Liver (tissue), 9 donors: ENCODE data around the gene FGFBP2. TPM values are rescaled to one million over a fixed set of nuclear protein-coding genes. Genes with fewer than 3 reads are reported as not detected.

Experiments
- DNase-seq: peaks from one replicate; pipeline ENCODE4 v3.0.0-alpha.2; 2017; ENCODE audit warnings: low spot score
- H3K27ac ChIP-seq, 2 donors: one replicate each; pipeline ENCODE4 v1.7.0; 2013; ENCODE audit warnings: inconsistent platforms in 2 of 2, low read length in 2 of 2, control low read depth in 1 of 2, low read depth in 1 of 2, mild to moderate bottlenecking in 1 of 2
- H3K27me3 ChIP-seq, 4 donors: one replicate each; pipeline versions ENCODE4 v1.6.1 to v1.7.0; 2013; ENCODE audit warnings: low read length in 3 of 4, inconsistent platforms in 1 of 4, mild to moderate bottlenecking in 1 of 4, moderate library complexity in 1 of 4; ENCODE audit not compliant: control insufficient read depth in 4 of 4, insufficient read depth in 4 of 4
- H3K36me3 ChIP-seq, 4 donors: one replicate each; pipeline versions ENCODE4 v1.6.1 to v1.7.0; 2013; ENCODE audit warnings: low read length in 3 of 4, mild to moderate bottlenecking in 3 of 4, low read depth in 1 of 4, moderate library complexity in 1 of 4; ENCODE audit not compliant: control insufficient read depth in 4 of 4, insufficient read depth in 3 of 4
- H3K4me1 ChIP-seq, 4 donors: one replicate each; pipeline versions ENCODE4 v1.6.1 to v1.7.0; 2013; ENCODE audit warnings: low read length in 3 of 4, mild to moderate bottlenecking in 3 of 4, moderate library complexity in 1 of 4; ENCODE audit not compliant: control insufficient read depth in 4 of 4, insufficient read depth in 4 of 4
- H3K4me3 ChIP-seq, 3 donors: one replicate each; pipeline versions ENCODE4 v1.6.1 to v1.7.0; 2013; ENCODE audit warnings: low read length in 3 of 3, control low read depth in 1 of 3, low read depth in 1 of 3, mild to moderate bottlenecking in 1 of 3
- H3K9ac ChIP-seq, 2 donors: one replicate each; pipeline ENCODE4 v1.7.0; 2013; ENCODE audit warnings: low read length in 2 of 2, mild to moderate bottlenecking in 2 of 2, moderate library complexity in 2 of 2, control low read depth in 1 of 2, low read depth in 1 of 2
- H3K9me3 ChIP-seq, 4 donors: one replicate each; pipeline versions ENCODE4 v1.6.1 to v1.7.0; 2013; ENCODE audit warnings: low read length in 3 of 4; ENCODE audit not compliant: control insufficient read depth in 4 of 4
- EGR1 ChIP-seq, 2 donors: IDR thresholded peaks; 2 replicates each; pipeline ENCODE4 v1.6.1; 2016 to 2018; ENCODE audit warnings: antibody characterized with exemption in 2 of 2, low read depth in 2 of 2
- FOXA1 ChIP-seq: IDR thresholded peaks from 2 replicates; pipeline ENCODE4 v1.6.1; 2016; ENCODE audit warnings: antibody characterized with exemption
- FOXA2 ChIP-seq: IDR thresholded peaks from 2 replicates; pipeline ENCODE4 v1.6.1; 2016; ENCODE audit warnings: antibody characterized with exemption
- HNF4A ChIP-seq, 2 donors: conservative IDR thresholded peaks; 2 replicates each; pipeline ENCODE4 v1.6.1; 2016; ENCODE audit warnings: antibody characterized with exemption in 2 of 2, mild to moderate bottlenecking in 2 of 2
- HNF4G ChIP-seq: IDR thresholded peaks from 2 replicates; pipeline ENCODE4 v1.6.1; 2016; ENCODE audit warnings: antibody characterized with exemption
- JUND ChIP-seq, 2 donors: IDR thresholded peaks; 2 replicates each; pipeline ENCODE4 v1.6.1; 2016; ENCODE audit warnings: antibody characterized with exemption in 2 of 2
- NR2F2 ChIP-seq: IDR thresholded peaks from 2 replicates; pipeline ENCODE4 v1.6.1; 2016; ENCODE audit warnings: antibody characterized with exemption
- RAD21 ChIP-seq, 2 donors: IDR thresholded peaks; 2 replicates each; pipeline ENCODE4 v1.6.1; 2016; ENCODE audit warnings: antibody characterized with exemption in 2 of 2, mild to moderate bottlenecking in 2 of 2
- REST ChIP-seq: IDR thresholded peaks from 2 replicates; pipeline ENCODE4 v1.6.1; 2016; ENCODE audit warnings: antibody characterized with exemption, mild to moderate bottlenecking
- RXRA ChIP-seq, 2 donors: IDR thresholded peaks; 2 replicates each; pipeline ENCODE4 v1.6.1; 2017 to 2018; ENCODE audit warnings: antibody characterized with exemption in 2 of 2, mild to moderate bottlenecking in 1 of 2
- SP1 ChIP-seq: IDR thresholded peaks from 2 replicates; pipeline ENCODE4 v1.6.1; 2018; ENCODE audit warnings: antibody characterized with exemption, mild to moderate bottlenecking
- TAF1 ChIP-seq: conservative IDR thresholded peaks from 2 replicates; pipeline ENCODE4 v1.6.1; 2016; ENCODE audit warnings: antibody characterized with exemption, mild to moderate bottlenecking
- YY1 ChIP-seq: IDR thresholded peaks from 2 replicates; pipeline ENCODE4 v1.6.1; 2016; ENCODE audit warnings: antibody characterized with exemption, mild to moderate bottlenecking
- ZBTB33 ChIP-seq: IDR thresholded peaks from 2 replicates; pipeline ENCODE4 v1.6.1; 2016; ENCODE audit warnings: antibody characterized with exemption
- WGBS: extraction: QIAGEN DNeasy Blood & Tissue Kit; methylation state at CpG from one replicate; pipeline ENCODE4 v1.1.7; 2013; 5-methylcytosine and 5-hydroxymethylcytosine counted together
- polyA plus RNA-seq, 2 donors: library from polyadenylated mRNA; stranded (reverse) in 1 of 2; unstranded in 1 of 2; fragments of 200-250 nt in 1 of 2; fragments of >200 nt in 1 of 2; fragmentation: Nextera tagmentation in 1 of 2; extraction: Ambion mirVana in 1 of 2; gene quantifications; one replicate each; pipeline versions ENCODE4 v1.2.1 to v1.2.3, GENCODE V29; 2013 to 2015
- total RNA-seq, 2 donors: library from RNA; depleted of rRNA; stranded (reverse); fragments of >200 nt; gene quantifications; one replicate each; pipeline ENCODE4 v1.2.3, GENCODE V29; 2014
- TF ChIP-seq, protein P1 (sequence below): IDR thresholded peaks from 2 replicates; pipeline ENCODE4 v1.6.1; 2016; ENCODE audit warnings: antibody characterized with exemption
- TF ChIP-seq, protein P2 (sequence below): IDR thresholded peaks from 2 replicates; pipeline ENCODE4 v1.6.1; 2016; ENCODE audit warnings: antibody characterized with exemption
- TF ChIP-seq, protein P3 (sequence below): fragments of 150-350 bp; IDR thresholded peaks from 2 replicates; pipeline ENCODE4 v1.5.1; 2017; ENCODE audit warnings: improper control_type of control experiment, low read depth, low read length; ENCODE audit not compliant: missing input control
- donor health status: healthy.
- donor health status: healthy.
- donor health status: healthy.
- donor health status: healthy.
- donor health status: healthy.

The FGFBP2 gene
- total and polyA plus RNA-seq, 4 donors, result 0.14 to 0.60 (median 0.25) TPM; not detected in 1

- no peak for TF ChIP-seq JUND (IDR thresholded peaks at IDR 0.05)
- TF ChIP-seq YY1, result peak; percentile 68
- peak; percentile 62 to 83 for TF ChIP-seq HNF4A (conservative IDR thresholded peaks at IDR 0.05)
- TF ChIP-seq FOXA1, result peak; percentile 45
These were observed 6.7 kb downstream of the FGFBP2 start (continued) for GRCh38 chr4:15956179-15956850.

DNA sequence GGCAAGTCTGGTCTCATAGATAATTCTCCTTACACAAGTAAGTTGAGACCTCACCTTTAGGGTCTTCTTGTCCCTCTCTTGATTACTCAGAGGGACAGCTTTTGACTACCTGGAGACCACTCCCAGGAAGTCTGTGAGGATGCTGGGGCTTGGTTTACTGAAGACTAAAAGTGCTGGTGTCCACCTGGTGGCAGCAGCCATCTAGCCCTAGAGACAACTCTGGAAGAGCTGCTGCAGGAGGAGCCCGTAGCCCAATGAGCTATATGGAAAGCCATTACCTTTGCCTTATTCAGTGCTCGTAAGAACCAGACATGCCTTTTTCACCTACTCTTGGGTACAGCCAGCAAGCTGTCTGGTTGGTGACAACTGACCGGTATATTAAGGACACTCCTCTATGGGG is 7.3 kb downstream of the FGFBP2 start:
- H3K4me3 ChIP-seq, result no peak overlapping the region
- 89% methylated on average over 3 of the region's 3 CpGs for WGBS
- H3K36me3 ChIP-seq, result no peaks in the 10 kb centered on the region
- peaks cover 0 to 3% (median 2%) of the 10 kb centered on the region in 4 donors for H3K4me1 ChIP-seq
- DNase-seq, result no peak
- no peaks in the 10 kb centered on the region for H3K27me3 ChIP-seq
- H3K27ac ChIP-seq, result no peak overlapping the region
- TF ChIP-seq, protein P1, sequence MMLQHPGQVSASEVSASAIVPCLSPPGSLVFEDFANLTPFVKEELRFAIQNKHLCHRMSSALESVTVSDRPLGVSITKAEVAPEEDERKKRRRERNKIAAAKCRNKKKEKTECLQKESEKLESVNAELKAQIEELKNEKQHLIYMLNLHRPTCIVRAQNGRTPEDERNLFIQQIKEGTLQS, result no peak
- TF ChIP-seq RXRA (IDR thresholded peaks at IDR 0.05) (no peak), FOXA1 (no peak), RAD21 (IDR thresholded peaks at IDR 0.05) (no peak), HNF4G (no peak), REST (no peak), YY1 (no peak), ZBTB33 (no peak), TAF1 (no peak), EGR1 (IDR thresholded peaks at IDR 0.05; ENCODE audit: low read depth in 2 of 2) (no peak), JUND (IDR thresholded peaks at IDR 0.05) (no peak), SP1 (no peak), NR2F2 (no peak), FOXA2 (no peak), HNF4A (conservative IDR thresholded peaks at IDR 0.05) (no peak)
- TF ChIP-seq, protein P2, sequence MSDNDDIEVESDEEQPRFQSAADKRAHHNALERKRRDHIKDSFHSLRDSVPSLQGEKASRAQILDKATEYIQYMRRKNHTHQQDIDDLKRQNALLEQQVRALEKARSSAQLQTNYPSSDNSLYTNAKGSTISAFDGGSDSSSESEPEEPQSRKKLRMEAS, result no peak
- TF ChIP-seq, protein P3, sequence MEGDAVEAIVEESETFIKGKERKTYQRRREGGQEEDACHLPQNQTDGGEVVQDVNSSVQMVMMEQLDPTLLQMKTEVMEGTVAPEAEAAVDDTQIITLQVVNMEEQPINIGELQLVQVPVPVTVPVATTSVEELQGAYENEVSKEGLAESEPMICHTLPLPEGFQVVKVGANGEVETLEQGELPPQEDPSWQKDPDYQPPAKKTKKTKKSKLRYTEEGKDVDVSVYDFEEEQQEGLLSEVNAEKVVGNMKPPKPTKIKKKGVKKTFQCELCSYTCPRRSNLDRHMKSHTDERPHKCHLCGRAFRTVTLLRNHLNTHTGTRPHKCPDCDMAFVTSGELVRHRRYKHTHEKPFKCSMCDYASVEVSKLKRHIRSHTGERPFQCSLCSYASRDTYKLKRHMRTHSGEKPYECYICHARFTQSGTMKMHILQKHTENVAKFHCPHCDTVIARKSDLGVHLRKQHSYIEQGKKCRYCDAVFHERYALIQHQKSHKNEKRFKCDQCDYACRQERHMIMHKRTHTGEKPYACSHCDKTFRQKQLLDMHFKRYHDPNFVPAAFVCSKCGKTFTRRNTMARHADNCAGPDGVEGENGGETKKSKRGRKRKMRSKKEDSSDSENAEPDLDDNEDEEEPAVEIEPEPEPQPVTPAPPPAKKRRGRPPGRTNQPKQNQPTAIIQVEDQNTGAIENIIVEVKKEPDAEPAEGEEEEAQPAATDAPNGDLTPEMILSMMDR, result no peak
- H3K9ac ChIP-seq, result no peak overlapping the region
- no peaks in the 10 kb centered on the region for H3K9me3 ChIP-seq
